IgD-negative memory B cell (primary cell): ENCODE results near the gene FMO5. TPM values are rescaled to one million over a fixed set of nuclear protein-coding genes. Genes with fewer than 3 reads are reported as not detected.
"Not testable (repeated sequence)": the region's sequence is repeated elsewhere in the genome, so short reads cannot be mapped to it uniquely, and the experiment has no call there.

Experiments used
- H3K27ac Mint-ChIP-seq, 3 donors: one replicate each; pipeline ENCODE4 v1.8.0; 2020 to 2022; ENCODE audit warnings: mild to moderate bottlenecking in 3 of 3, mixed read lengths in 3 of 3, moderate library complexity in 1 of 3
- H3K27me3 Mint-ChIP-seq: one replicate; pipeline ENCODE4 v1.8.0; 2021; ENCODE audit warnings: mixed read lengths
- H3K36me3 Mint-ChIP-seq: one replicate; pipeline ENCODE4 v1.8.0; 2020; ENCODE audit warnings: mild to moderate bottlenecking, mixed read lengths
- H3K4me1 Mint-ChIP-seq, 3 donors: one replicate each; pipeline ENCODE4 v1.8.0; 2020 to 2022; ENCODE audit warnings: mixed read lengths in 3 of 3, mild to moderate bottlenecking in 1 of 3
- H3K4me3 Mint-ChIP-seq, 4 donors: one replicate each; pipeline ENCODE4 v1.8.0; 2020 to 2022; ENCODE audit warnings: mild to moderate bottlenecking in 4 of 4, mixed read lengths in 4 of 4, moderate library complexity in 3 of 4
- H3K9me3 Mint-ChIP-seq, 3 donors: one replicate each; pipeline ENCODE4 v1.8.0; 2020 to 2021; ENCODE audit warnings: mixed read lengths in 3 of 3, mild to moderate bottlenecking in 1 of 3
- polyA plus RNA-seq: library from polyadenylated mRNA; unstranded; fragments of 300-500 nt; fragmentation: Illumina TruSeq; gene quantifications from one replicate; pipeline ENCODE4 v1.2.3, GENCODE V29; 2021

Gene FMO5
- polyA plus RNA-seq, 1 donor from 2014 or later = 1.9 TPM

- no peak overlapping the region for H3K27ac Mint-ChIP-seq
- H3K27me3 Mint-ChIP-seq = no peaks in the 10 kb centered on the region
- H3K36me3 Mint-ChIP-seq = peaks cover 16% of the 10 kb centered on the region
- no peak overlapping the region for H3K4me3 Mint-ChIP-seq
- H3K4me1 Mint-ChIP-seq = no peaks in the 10 kb centered on the region
- no peaks in the 10 kb centered on the region for H3K9me3 Mint-ChIP-seq
Measured at GRCh38 chr1:147162093-147162492, 63.0 kb downstream of the FMO5 start.

DNA sequence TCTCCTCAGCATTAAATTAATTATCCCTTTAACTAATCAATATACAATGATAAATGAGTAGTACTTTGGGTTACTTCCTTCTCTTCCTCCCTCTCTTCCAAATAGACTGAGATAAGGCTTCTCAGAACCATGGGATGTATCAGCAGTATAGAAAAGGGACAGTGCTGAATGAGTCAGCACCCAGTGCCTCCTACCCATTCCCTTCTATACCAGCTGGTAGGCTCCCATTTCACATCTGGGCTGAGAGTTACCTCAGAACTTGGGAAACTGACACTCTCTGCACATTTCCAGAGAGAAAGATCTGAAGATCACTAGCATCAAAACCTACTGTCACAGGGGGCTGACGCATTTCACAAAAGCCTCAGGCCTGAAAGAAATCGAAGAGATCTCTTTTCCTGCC, 68.0 kb downstream of the FMO5 start:
- H3K36me3 Mint-ChIP-seq = peaks cover 18% of the 10 kb centered on the region
- not testable (repeated sequence) for H3K27ac Mint-ChIP-seq, H3K4me3 Mint-ChIP-seq, H3K4me1 Mint-ChIP-seq, H3K27me3 Mint-ChIP-seq, H3K9me3 Mint-ChIP-seq

DNA sequence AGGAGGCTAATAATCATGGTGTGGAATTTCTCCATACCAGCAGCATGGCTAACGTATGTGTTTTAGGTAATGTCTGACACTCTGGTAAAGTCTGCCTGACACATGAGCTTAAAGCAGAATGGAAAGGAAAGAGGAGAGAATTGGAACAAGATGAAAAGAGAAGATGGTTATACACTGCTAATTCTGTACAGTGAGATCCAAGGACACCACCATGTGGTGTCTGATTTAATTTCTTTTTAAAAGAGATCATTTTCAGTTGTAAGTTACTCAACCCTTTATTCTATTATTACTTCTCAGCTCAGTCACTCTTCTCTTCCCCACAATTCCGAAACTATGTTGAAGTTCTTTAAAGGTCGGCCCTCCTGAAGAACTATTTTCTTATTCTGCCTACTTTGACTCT, 68.5 kb downstream of the FMO5 start:
- peaks cover 17% of the 10 kb centered on the region for H3K36me3 Mint-ChIP-seq
- H3K9me3 Mint-ChIP-seq = no peaks in the 10 kb centered on the region
- no peaks in the 10 kb centered on the region for H3K27me3 Mint-ChIP-seq
- no peaks in the 10 kb centered on the region for H3K4me1 Mint-ChIP-seq
- H3K27ac Mint-ChIP-seq = no peak overlapping the region
- no peak overlapping the region for H3K4me3 Mint-ChIP-seq

- Mint-ChIP-seq H3K9me3 (no peaks in the 10 kb centered on the region), H3K27me3 (no peaks in the 10 kb centered on the region), H3K4me3 (no peak overlapping the region), H3K36me3 (peaks cover 6% of the 10 kb centered on the region), H3K27ac (no peak overlapping the region), H3K4me1 (peaks cover 0 to 3% (median 0%) of the 10 kb centered on the region in 3 donors)
Measured at GRCh38 chr1:147152772-147153171, 72.4 kb downstream of the FMO5 start.

- Mint-ChIP-seq H3K36me3 (peaks cover 6% of the 10 kb centered on the region), H3K4me3 (no peak overlapping the region), H3K9me3 (no peaks in the 10 kb centered on the region), H3K27me3 (no peaks in the 10 kb centered on the region), H3K27ac (no peak overlapping the region), H3K4me1 (peaks cover 0 to 3% (median 0%) of the 10 kb centered on the region in 3 donors)
Measured at GRCh38 chr1:147151244-147151643, 73.9 kb downstream of the FMO5 start.

DNA sequence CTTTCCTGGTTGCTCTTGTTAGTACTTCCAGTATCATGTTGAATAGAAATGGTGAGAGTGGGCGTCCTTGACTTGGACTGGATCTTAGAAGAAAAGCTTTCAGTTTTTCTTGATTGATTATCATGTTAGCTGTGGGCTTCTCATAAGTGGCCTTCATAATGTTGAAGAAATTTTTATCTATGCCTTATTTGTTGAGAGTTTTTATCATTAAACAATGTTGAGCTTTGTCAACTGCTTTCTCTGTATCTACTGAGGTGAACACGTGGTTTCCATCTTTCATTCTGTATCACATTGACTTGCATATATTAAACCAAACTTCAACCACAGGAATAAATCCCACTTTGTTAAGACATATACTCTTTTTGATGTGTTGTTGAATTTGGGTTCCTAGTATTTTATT, 82.3 kb downstream of the FMO5 start:
- Mint-ChIP-seq H3K27ac (no peak overlapping the region), H3K4me1 (no peaks in the 10 kb centered on the region), H3K36me3 (peaks cover 1% of the 10 kb centered on the region), H3K9me3 (peaks cover 0 to 2% (median 0%) of the 10 kb centered on the region in 3 donors), H3K27me3 (peaks cover 6% of the 10 kb centered on the region), H3K4me3 (no peak overlapping the region)

Other genes with a start within 250 kb of the FMO5 start
- 2.6 TPM for gene PRKAB2, start 52.9 kb downstream of the FMO5 start, polyA plus RNA-seq
- 26.0 TPM for gene CHD1L, start 17.3 kb upstream of the FMO5 start, polyA plus RNA-seq